ENCODE results near the gene ZNF410. TPM values are rescaled to one million over a fixed set of nuclear protein-coding genes. Genes with fewer than 3 reads are reported as not detected.

ZNF410 gene
- total and polyA plus RNA-seq, 4 experiments from 2014 or later, result 46.2 to 70.9 (median 53.2) TPM

GRCh38 chr14:73973497-73973896 is 86.8 kb downstream of the ZNF410 start:
- intact Hi-C loops (cut with micrococcal nuclease), result no loop called here
- Histone ChIP-seq H3K27ac (ENCODE audit: low read depth, low read length) (no peak overlapping the region), H3K9me3 (ENCODE audit: control insufficient read depth in 1 of 2, low read length in 2 of 2) (no peaks in the 10 kb centered on the region), H3K4me1 (ENCODE audit: insufficient read depth, low read length) (no peaks in the 10 kb centered on the region), H3K36me3 (ENCODE audit: insufficient read depth, low read length) (peaks cover 3% of the 10 kb centered on the region), H3K27me3 (ENCODE audit: insufficient read depth, low read length) (no peaks in the 10 kb centered on the region), H3K4me3 (ENCODE audit: low read length in 2 of 2) (no peak overlapping the region)
- ChIA-PET POLR2A (ENCODE audit: partially characterized antibody) (no interaction called here), CTCF (ENCODE audit: partially characterized antibody) (interaction anchor here (0.7 kb wide), 1 partner anchor 48 kb away, joined by 3 read pairs; no protein-coding TSS in a partner anchor)
- Mint-ChIP-seq H3K36me3 (peaks cover 23 to 46% of the 10 kb centered on the region in 2 donors), H3K27ac (no peak overlapping the region), H3K4me1 (no peaks in the 10 kb centered on the region), H3K4me3 (no peak overlapping the region), H3K27me3 (no peaks in the 10 kb centered on the region), H3K9me3 (no peaks in the 10 kb centered on the region)
- DNase-seq, result no peak

- Mint-ChIP-seq H3K27ac (peak overlapping the region in 2 of 7 donors; percentile 15 to 62), H3K36me3 (peaks cover 21 to 33% of the 10 kb centered on the region in 2 donors), H3K4me3 (no peak overlapping the region), H3K9me3 (no peaks in the 10 kb centered on the region), H3K27me3 (no peaks in the 10 kb centered on the region), H3K4me1 (no peaks in the 10 kb centered on the region)
- intact Hi-C loops (cut with micrococcal nuclease), result no loop called here
- peaks cover 3% of the 10 kb centered on the region for H3K36me3 ChIP-seq (ENCODE audit: insufficient read depth, low read length)
- no peak overlapping the region for H3K4me3 ChIP-seq (ENCODE audit: low read length in 2 of 2)
- POLR2A ChIA-PET (ENCODE audit: partially characterized antibody), result no interaction called here
- no peaks in the 10 kb centered on the region for H3K4me1 ChIP-seq (ENCODE audit: insufficient read depth, low read length)
- no peak for DNase-seq
- H3K27me3 ChIP-seq (ENCODE audit: insufficient read depth, low read length), result no peaks in the 10 kb centered on the region
- CTCF ChIA-PET (ENCODE audit: partially characterized antibody), result interaction anchor here (0.7 kb wide), 1 partner anchor 53 kb away, joined by 3 read pairs; no protein-coding TSS in a partner anchor
- H3K27ac ChIP-seq (ENCODE audit: low read depth, low read length), result no peak overlapping the region
- no peaks in the 10 kb centered on the region for H3K9me3 ChIP-seq (ENCODE audit: control insufficient read depth in 1 of 2, low read length in 2 of 2)
Measured at GRCh38 chr14:73976125-73976524, 89.5 kb downstream of the ZNF410 start.

- H3K4me3 Mint-ChIP-seq, result no peak overlapping the region
- ChIA-PET CTCF (ENCODE audit: partially characterized antibody) (no interaction called here), POLR2A (ENCODE audit: partially characterized antibody) (no interaction called here)
- no peaks in the 10 kb centered on the region for H3K9me3 Mint-ChIP-seq
- Histone ChIP-seq H3K27ac (ENCODE audit: low read depth, low read length) (no peak overlapping the region), H3K9me3 (ENCODE audit: control insufficient read depth in 1 of 2, low read length in 2 of 2) (no peaks in the 10 kb centered on the region), H3K36me3 (ENCODE audit: insufficient read depth, low read length) (peaks cover 3% of the 10 kb centered on the region), H3K4me3 (ENCODE audit: low read length in 2 of 2) (no peak overlapping the region), H3K27me3 (ENCODE audit: insufficient read depth, low read length) (no peaks in the 10 kb centered on the region), H3K4me1 (ENCODE audit: insufficient read depth, low read length) (no peaks in the 10 kb centered on the region)
- no peak overlapping the region for H3K27ac Mint-ChIP-seq
- H3K4me1 Mint-ChIP-seq, result no peaks in the 10 kb centered on the region
- DNase-seq, result no peak
- H3K36me3 Mint-ChIP-seq, result peaks cover 7 to 22% of the 10 kb centered on the region in 2 donors
- H3K27me3 Mint-ChIP-seq, result no peaks in the 10 kb centered on the region
- intact Hi-C loops (cut with micrococcal nuclease), result no loop called here
Measured at GRCh38 chr14:73977896-73978295, 91.2 kb downstream of the ZNF410 start.

Other genes with a start within 250 kb of the ZNF410 start
- gene DNAL1, start 241.9 kb upstream of the ZNF410 start, total RNA-seq, result 1 to 10 TPM; 5.4 to 7.8 TPM
- gene DNAL1, start 241.9 kb upstream of the ZNF410 start, polyA plus RNA-seq, result 1 to 10 TPM; 8.4 to 8.6 TPM
- gene PNMA1, start 172.5 kb upstream of the ZNF410 start, total RNA-seq, result 10 to 100 TPM; 53.3 to 59.3 TPM
- 10 to 100 TPM; 47.8 to 56.3 TPM for gene PNMA1, start 172.5 kb upstream of the ZNF410 start, polyA plus RNA-seq
- gene PTGR2, start 35.0 kb upstream of the ZNF410 start, total RNA-seq, result 1 to 10 TPM; 4.5 to 5.0 TPM
- gene PTGR2, start 35.0 kb upstream of the ZNF410 start, polyA plus RNA-seq, result 1 to 10 TPM; 2.3 to 2.9 TPM
- 1 to 10 TPM; 5.8 to 6.5 TPM for gene FAM161B, start 63.2 kb downstream of the ZNF410 start, total RNA-seq
- 1 to 10 TPM in 1 of 2 donors, under 1 TPM in 1; 0.59 to 3.9 TPM for gene FAM161B, start 63.2 kb downstream of the ZNF410 start, polyA plus RNA-seq
- gene COQ6, start 63.4 kb downstream of the ZNF410 start, total RNA-seq, result 10 to 100 TPM; 38.7 to 41.1 TPM
- gene COQ6, start 63.4 kb downstream of the ZNF410 start, polyA plus RNA-seq, result 10 to 100 TPM; 20.7 to 23.3 TPM
- gene ENTPD5, start 132.4 kb downstream of the ZNF410 start, total RNA-seq, result 10 to 100 TPM; 15.0 to 16.2 TPM
- gene ENTPD5, start 132.4 kb downstream of the ZNF410 start, polyA plus RNA-seq, result 1 to 10 TPM; 2.8 to 4.4 TPM
- 1 to 10 TPM; 2.6 TPM for gene BBOF1, start 132.5 kb downstream of the ZNF410 start, total RNA-seq
- 1 to 10 TPM; 1.8 to 2.4 TPM for gene BBOF1, start 132.5 kb downstream of the ZNF410 start, polyA plus RNA-seq
- 10 to 100 TPM; 21.7 to 22.5 TPM for gene ALDH6A1, start 197.6 kb downstream of the ZNF410 start, total RNA-seq
- gene ALDH6A1, start 197.6 kb downstream of the ZNF410 start, polyA plus RNA-seq, result 10 to 100 TPM; 22.2 to 23.1 TPM
- gene LIN52, start 198.1 kb downstream of the ZNF410 start, total RNA-seq, result 10 to 100 TPM in 1 of 2 experiments, 1 to 10 TPM in 1; 9.4 to 11.0 TPM
- 10 to 100 TPM; 12.9 to 17.5 TPM for gene LIN52, start 198.1 kb downstream of the ZNF410 start, polyA plus RNA-seq

All from CD4-positive, alpha-beta memory T cell (primary cell).